HepG2 (cell line): Measurements from ENCODE around the gene NISCH. TPM values are rescaled to one million over a fixed set of nuclear protein-coding genes. Genes with fewer than 3 reads are reported as not detected.
A peak's percentile ranks its signal among the peaks of the same experiment; 100 is the strongest.

Experiments
- EED ChIP-seq: sonication (generic); formaldehyde crosslinking; IDR thresholded peaks from 2 replicates; pipeline ENCODE4 v1.5.0; 2020; ENCODE audit warnings: mild to moderate bottlenecking, missing genetic modification reagents
- ELF4 ChIP-seq: sonication (generic); formaldehyde crosslinking; IDR thresholded peaks from 2 replicates; pipeline ENCODE4 v1.5.0; 2020; ENCODE audit warnings: missing genetic modification reagents, mild to moderate bottlenecking, moderate library complexity, borderline replicate concordance
- ESRRA ChIP-seq: sonication (generic); formaldehyde crosslinking; IDR thresholded peaks from 2 replicates; pipeline ENCODE4 v1.5.1; 2020; ENCODE audit warnings: mild to moderate bottlenecking, low read depth, missing genetic modification reagents
- GMEB1 ChIP-seq: sonication (generic); formaldehyde crosslinking; IDR thresholded peaks from 2 replicates; pipeline ENCODE4 v1.5.1; 2020; ENCODE audit warnings: missing genetic modification reagents, mild to moderate bottlenecking, borderline replicate concordance
- SRSF4 ChIP-seq: fragments of 200-400 bp; formaldehyde crosslinking; IDR thresholded peaks from one replicate; pipeline ENCODE4 v1.6.1; 2018; ENCODE audit warnings: mild to moderate bottlenecking, low read depth, low read length, moderate library complexity; ENCODE audit not compliant: poor library complexity, severe bottlenecking
- THAP11 ChIP-seq: IDR thresholded peaks from 2 replicates; pipeline ENCODE4 v1.6.1; 2016; ENCODE audit warnings: missing biosample characterization, missing genetic modification reagents
- TOE1 ChIP-seq: sonication (generic); formaldehyde crosslinking; IDR thresholded peaks from 2 replicates; pipeline ENCODE4 v1.4.0; 2020; ENCODE audit warnings: mild to moderate bottlenecking, missing genetic modification reagents
- TRAFD1 ChIP-seq: sonication (generic); formaldehyde crosslinking; IDR thresholded peaks from 2 replicates; pipeline ENCODE4 v1.5.1; 2020; ENCODE audit warnings: missing genetic modification reagents, mild to moderate bottlenecking, borderline replicate concordance
- ZBTB1 ChIP-seq: sonication (generic); formaldehyde crosslinking; IDR thresholded peaks from 2 replicates; pipeline ENCODE4 v1.4.0; 2020; ENCODE audit warnings: missing genetic modification reagents, borderline replicate concordance
- ZNF264 ChIP-seq: sonication (generic); formaldehyde crosslinking; IDR thresholded peaks from 2 replicates; pipeline ENCODE4 v1.4.0; 2020; ENCODE audit warnings: missing genetic modification reagents
- ZNF44 ChIP-seq: sonication (generic); formaldehyde crosslinking; IDR thresholded peaks from 2 replicates; pipeline ENCODE4 v1.5.1; 2020; ENCODE audit warnings: mild to moderate bottlenecking, missing genetic modification reagents
- ZNF564 ChIP-seq: sonication (generic); formaldehyde crosslinking; IDR thresholded peaks from 2 replicates; pipeline ENCODE4 v1.8.1; 2023; ENCODE audit warnings: mild to moderate bottlenecking, missing genetic modification reagents
- ZNF639 ChIP-seq: conservative IDR thresholded peaks from 2 replicates; pipeline ENCODE4 v1.6.1; 2018; ENCODE audit warnings: missing genetic modification reagents
- ZNF761 ChIP-seq: sonication (generic); formaldehyde crosslinking; conservative IDR thresholded peaks from 2 replicates; pipeline ENCODE4 v1.4.0; 2020; ENCODE audit warnings: mild to moderate bottlenecking, missing genetic modification reagents
- polyA plus RNA-seq, 8 experiments: library from polyadenylated mRNA; depleted of rRNA in 3 of 8; stranded (reverse) in 7 of 8; unstranded in 1 of 8; fragments of >200 nt; fragmentation: Illumina TruSeq in 4 of 8; extraction: Trizol in 4 of 8; gene quantifications; 2 replicates each; pipeline versions ENCODE4 v1.2.1 to v1.2.3, GENCODE V29; 2011 to 2016; ENCODE audit warnings: low read depth in 4 of 8, missing spikeins in 1 of 8, mixed read lengths in 1 of 8; ENCODE audit not compliant: insufficient read depth in 1 of 8
- total RNA-seq, 5 experiments: library from RNA; depleted of rRNA; stranded (reverse); fragments of >200 nt; fragmentation: Illumina TruSeq; extraction: Trizol; gene quantifications; 2 replicates each; pipeline ENCODE4 v1.2.3, GENCODE V29; 2016; ENCODE audit warnings: low read depth in 1 of 5
- TF ChIP-seq, protein P1 (sequence below): sonication (generic); formaldehyde crosslinking; IDR thresholded peaks from 2 replicates; pipeline ENCODE4 v1.9.0; 2022; ENCODE audit warnings: low read depth, missing genetic modification reagents
- TF ChIP-seq, protein P2 (sequence below): sonication (generic); formaldehyde crosslinking; conservative IDR thresholded peaks from 2 replicates; pipeline ENCODE4 v1.8.1; 2023; ENCODE audit warnings: missing genetic modification reagents

NISCH gene
- total and polyA plus RNA-seq, 2 of the 13 experiments (the other 11 are each of a cell fraction or from before 2014, with no cell fraction given), result 27.0 to 47.6 TPM

DNA sequence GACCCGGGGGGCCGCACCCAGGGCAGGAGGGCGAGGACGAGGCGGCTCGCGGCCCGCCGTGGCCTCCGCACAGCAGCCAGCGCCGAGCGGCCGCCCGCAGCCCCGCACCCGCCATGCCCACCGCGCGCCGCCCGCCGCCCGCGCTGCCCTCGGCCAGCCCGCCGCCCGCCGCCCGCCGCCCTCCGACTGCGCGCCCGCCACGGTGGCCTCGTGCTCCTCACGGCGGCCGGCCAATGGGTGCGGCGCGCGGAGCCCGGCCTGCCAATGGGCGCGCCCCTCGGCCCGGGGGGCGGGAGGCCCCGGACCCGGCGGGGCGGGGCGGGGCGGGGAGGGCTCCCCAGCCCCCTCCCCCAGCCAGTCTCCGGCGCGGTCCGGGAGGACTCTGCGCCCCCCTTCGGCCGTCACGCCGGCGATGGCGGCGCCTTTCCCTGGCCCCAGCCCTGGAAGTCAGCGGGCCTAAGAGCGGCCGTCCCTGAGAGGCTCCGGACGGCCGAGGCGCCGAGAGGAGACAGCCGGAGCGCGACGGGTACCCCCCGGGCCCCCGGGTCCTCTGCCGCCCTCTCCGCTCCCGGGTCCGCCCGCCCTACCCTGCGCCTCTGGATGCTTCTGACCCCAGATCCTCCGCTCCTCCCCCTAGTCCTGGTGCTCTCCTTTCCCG, 78.3 kb downstream of the NISCH start, which contains the start of gene NT5DC2 (continued):
- TF ChIP-seq ZNF564 (CRISPR knock-in tag), result peak; percentile 69; the same call in 1 of the 2 replicates
- TF ChIP-seq SRSF4, result peak; percentile 89
- TF ChIP-seq TOE1 (CRISPR knock-in tag), result no peak
- TF ChIP-seq ZNF761 (CRISPR knock-in tag), result peak; percentile 23; the same call in 1 of the 2 replicates
- no peak for TF ChIP-seq ZNF264
- no peak for TF ChIP-seq ELF4
- no peak for TF ChIP-seq ESRRA (CRISPR knock-in tag)
- TF ChIP-seq, protein P1, sequence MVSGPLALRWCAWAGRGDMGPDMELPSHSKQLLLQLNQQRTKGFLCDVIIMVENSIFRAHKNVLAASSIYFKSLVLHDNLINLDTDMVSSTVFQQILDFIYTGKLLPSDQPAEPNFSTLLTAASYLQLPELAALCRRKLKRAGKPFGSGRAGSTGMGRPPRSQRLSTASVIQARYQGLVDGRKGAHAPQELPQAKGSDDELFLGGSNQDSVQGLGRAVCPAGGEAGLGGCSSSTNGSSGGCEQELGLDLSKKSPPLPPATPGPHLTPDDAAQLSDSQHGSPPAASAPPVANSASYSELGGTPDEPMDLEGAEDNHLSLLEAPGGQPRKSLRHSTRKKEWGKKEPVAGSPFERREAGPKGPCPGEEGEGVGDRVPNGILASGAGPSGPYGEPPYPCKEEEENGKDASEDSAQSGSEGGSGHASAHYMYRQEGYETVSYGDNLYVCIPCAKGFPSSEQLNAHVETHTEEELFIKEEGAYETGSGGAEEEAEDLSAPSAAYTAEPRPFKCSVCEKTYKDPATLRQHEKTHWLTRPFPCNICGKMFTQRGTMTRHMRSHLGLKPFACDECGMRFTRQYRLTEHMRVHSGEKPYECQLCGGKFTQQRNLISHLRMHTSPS (CRISPR knock-in tag), result 0 out of 2 replicates have a peak, but pooled peaks have one; percentile 27
- no peak for TF ChIP-seq GMEB1 (CRISPR knock-in tag)
- TF ChIP-seq ZNF44 (CRISPR knock-in tag), result no peak
- no peak for TF ChIP-seq TRAFD1 (CRISPR knock-in tag)
- TF ChIP-seq ZBTB1 (CRISPR knock-in tag), result no peak
- 0 out of 2 replicates have a peak, but pooled peaks have one; percentile 25 for TF ChIP-seq EED (CRISPR knock-in tag)
- TF ChIP-seq ZNF639 (CRISPR knock-in tag), result no peak
- TF ChIP-seq, protein P2, sequence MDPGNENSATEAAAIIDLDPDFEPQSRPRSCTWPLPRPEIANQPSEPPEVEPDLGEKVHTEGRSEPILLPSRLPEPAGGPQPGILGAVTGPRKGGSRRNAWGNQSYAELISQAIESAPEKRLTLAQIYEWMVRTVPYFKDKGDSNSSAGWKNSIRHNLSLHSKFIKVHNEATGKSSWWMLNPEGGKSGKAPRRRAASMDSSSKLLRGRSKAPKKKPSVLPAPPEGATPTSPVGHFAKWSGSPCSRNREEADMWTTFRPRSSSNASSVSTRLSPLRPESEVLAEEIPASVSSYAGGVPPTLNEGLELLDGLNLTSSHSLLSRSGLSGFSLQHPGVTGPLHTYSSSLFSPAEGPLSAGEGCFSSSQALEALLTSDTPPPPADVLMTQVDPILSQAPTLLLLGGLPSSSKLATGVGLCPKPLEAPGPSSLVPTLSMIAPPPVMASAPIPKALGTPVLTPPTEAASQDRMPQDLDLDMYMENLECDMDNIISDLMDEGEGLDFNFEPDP (CRISPR knock-in tag), result 0 out of 2 replicates have a peak, but pooled peaks have one; percentile 72
- peak; percentile 23; the same call in 1 of the 2 replicates for TF ChIP-seq THAP11 (CRISPR knock-in tag)
